DOHH2 (cell line): ENCODE data around the gene BGN.

Source experiments
- CTCF ChIP-seq: fragments of 200-600 bp; sonication (generic); IDR thresholded peaks from one replicate; pipeline ENCODE4 v1.5.1; 2014; ENCODE audit warnings: antibody characterized with exemption, mild to moderate bottlenecking, low read depth, low read length; ENCODE audit not compliant: poor library complexity, severe bottlenecking
- EZH2phosphoT487 ChIP-seq: fragments of 200-600 bp; sonication (generic); IDR thresholded peaks from 2 replicates; pipeline ENCODE4 v1.6.1; 2017; ENCODE audit warnings: borderline replicate concordance, mild to moderate bottlenecking, antibody characterized with exemption, low read length, moderate library complexity, mixed read lengths

GRCh38 chrX:153458476-153458875 is 36.3 kb upstream of the BGN start:
- TF ChIP-seq CTCF (no peak), EZH2phosphoT487 (no peak)
